Stimulated activated CD8-positive, alpha-beta memory T cell treated with anti-CD3 and anti-CD28 coated beads, Interleukin-4, amount 100 ng/mL, for 24 hours (primary cell): ENCODE measurements around the gene PTPRF.

Experiments used
- DNase-seq: peaks from one replicate; pipeline ENCODE4 v3.0.0-alpha.2; 2020; ENCODE audit warnings: low read depth

PTPRF gene

DNA sequence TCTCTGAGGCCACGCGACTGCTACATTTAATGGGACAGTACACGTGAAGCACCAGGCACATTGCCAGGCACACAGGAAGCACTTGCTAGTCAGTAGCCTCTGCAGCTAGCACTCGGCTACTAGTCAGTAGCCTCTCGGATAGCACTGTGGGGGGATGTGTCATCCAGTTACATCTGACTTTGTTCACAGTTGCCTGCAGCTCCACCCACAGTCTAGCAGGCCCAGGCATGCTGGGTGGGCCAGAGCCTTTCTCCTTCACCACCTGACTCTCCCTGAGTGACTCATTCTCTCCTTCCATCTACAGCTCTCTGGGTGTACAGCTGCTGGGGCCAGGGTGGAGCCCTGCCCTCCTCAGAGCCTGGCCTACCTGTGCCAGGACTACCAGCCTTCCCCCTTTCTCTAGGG, 51.5 kb downstream of the PTPRF start:
- peak; percentile 27 for DNase-seq

DNA sequence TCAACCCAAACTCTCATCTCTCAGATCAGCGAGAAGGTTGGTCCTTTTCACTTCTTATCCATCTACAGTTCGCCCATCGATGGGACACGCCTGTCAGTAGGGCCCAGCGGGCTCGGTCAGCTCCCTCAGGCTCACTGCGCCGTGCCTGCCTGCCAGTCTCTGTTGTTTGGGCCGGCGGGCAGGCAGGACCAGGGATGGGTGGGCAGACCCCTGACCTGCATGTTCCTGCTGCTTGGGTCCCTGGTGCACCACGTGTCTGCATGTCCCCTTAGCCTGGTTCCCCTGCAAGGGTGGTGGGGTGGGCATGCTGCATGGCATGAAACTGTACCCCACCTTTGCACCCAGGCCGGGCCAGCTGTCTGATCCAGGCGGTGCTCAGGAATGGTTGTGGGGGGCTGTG, 52.4 kb downstream of the PTPRF start:
- no peak for DNase-seq

DNA sequence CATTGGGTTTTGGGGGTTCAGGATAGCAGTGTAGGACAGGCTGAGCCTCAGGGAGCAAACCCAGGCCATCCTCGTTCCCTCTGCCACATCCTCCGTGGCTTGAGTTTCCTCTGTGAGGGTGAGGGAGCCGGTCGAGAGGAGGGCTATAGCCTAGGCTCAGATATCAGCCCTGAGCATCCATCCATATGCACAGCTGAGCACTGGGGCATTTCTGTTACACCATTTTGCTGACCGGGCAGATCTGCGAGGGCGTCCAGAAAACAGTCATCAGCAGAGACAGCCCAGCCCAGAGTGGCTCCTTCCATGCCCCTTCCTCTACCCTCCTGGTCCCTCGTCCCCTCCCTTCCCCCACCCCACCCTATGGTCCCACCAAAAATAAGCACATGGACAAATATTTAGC, 53.5 kb downstream of the PTPRF start:
- DNase-seq: no peak

GRCh38 chr1:43585557-43585956, 54.9 kb downstream of the PTPRF start:
- no peak for DNase-seq

DNA sequence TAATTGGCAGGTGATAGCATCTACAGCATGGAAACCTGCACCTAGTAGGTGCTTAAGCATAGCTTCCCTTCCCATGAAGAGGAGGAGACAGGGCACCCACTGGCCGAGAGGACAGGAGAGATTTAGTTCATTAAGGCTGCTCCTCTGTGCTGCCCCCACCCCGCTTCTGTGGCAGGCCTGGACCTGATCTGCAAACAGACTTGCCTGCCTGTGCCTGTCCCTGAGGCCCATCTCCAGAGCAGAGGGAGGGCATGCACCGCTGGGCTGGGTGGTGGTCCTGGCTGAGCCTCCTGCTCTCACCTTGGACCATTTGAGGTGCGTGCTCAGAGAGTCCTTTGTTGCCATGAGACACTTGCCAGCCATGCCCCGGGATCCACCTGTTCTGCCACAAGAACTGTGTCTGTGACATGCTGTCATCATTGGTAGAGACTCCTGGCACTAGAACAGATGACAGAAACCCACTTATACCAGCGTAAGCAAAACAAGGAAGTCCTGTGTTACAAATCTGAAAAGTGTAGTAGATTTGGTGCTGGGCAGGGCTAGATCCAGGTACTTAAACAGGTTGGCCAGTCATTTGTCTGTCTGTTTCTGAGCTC, 55.6 kb downstream of the PTPRF start:
- no peak for DNase-seq

DNA sequence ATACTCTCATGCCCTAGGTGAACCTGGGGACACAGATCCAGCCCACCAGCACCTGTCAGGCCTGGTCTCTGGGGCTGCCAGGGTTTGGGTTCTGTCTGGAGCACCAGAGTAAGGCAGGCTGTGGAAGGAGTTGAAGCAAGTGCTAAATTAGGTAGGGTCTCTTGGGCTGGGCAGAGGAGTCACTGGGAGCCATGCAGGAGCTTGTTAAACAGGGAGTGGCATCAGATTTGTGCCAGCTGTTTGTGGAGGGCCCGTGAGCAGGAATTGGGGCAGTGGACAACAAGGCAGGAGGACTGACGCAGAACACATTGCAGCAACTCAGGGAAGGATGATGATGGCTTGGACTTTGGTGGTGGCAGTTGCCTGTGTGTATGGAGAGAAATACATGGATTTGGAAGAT, 56.3 kb downstream of the PTPRF start:
- DNase-seq: no peak

GRCh38 chr1:43587594-43587993, 56.9 kb downstream of the PTPRF start:
- DNase-seq: no peak

- no peak for DNase-seq
Observed at GRCh38 chr1:43588592-43588991, 57.9 kb downstream of the PTPRF start.

DNA sequence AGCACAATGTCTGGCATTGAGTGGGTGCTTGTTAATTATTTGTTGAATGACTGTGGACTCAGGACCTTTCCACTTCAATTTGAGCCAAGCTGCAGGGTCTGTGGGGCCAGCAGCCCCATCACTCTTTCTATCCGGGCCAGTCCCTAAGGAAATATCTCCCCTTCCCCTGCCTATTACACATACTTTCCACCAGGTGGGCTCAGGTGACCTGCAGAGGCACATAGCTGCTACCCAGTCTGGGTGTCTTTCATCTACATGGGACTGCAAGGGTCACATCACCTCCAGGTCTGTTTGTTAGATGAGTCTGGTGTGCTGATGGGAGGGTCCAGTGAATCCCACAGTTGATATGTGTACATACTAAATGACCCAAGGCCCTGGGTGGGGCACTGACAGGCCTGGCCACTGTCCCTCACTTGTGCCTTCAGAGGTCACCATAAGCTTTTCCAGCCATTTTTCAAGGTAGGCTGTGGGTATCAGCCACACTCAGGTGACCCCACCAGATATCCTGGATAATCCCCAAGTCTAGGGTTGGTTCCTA, 59.8 kb downstream of the PTPRF start:
- no peak for DNase-seq

DNA sequence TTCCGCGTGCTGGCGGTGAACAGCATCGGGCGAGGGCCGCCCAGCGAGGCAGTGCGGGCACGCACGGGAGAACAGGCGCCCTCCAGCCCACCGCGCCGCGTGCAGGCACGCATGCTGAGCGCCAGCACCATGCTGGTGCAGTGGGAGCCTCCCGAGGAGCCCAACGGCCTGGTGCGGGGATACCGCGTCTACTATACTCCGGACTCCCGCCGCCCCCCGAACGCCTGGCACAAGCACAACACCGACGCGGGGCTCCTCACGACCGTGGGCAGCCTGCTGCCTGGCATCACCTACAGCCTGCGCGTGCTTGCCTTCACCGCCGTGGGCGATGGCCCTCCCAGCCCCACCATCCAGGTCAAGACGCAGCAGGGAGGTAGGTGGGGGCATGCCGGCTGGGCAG, 60.5 kb downstream of the PTPRF start:
- no peak for DNase-seq

DNA sequence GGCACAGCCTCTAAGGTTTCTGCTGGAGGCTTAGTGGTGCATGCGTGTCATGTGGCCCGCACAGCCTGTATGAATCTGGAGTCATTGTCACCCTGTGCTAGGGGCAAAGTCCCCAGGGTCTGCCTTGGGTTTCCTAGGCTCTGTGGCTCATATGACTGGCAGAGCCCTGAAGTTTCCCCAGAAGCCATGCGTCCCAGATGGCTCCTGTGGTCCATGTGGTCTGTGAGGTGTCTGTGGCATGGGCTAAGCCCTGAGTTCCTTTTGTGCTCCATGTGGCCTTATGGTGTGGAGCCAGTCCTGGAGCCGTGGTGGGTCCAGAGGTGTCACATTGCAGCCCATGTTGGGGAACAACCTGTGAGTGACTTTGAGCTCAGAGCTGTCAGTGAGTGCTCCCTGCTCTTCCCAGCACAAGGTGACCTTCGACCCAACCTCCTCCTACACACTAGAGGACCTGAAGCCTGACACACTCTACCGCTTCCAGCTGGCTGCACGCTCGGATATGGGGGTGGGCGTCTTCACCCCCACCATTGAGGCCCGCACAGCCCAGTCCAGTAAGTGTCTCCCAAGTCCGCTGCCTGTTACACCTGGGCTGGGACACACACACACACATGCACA, 61.5 kb downstream of the PTPRF start:
- no peak for DNase-seq

GRCh38 chr1:43592974-43593683, 62.4 kb downstream of the PTPRF start:
- no peak for DNase-seq

GRCh38 chr1:43596579-43596978, 65.9 kb downstream of the PTPRF start:
- no peak for DNase-seq

DNA sequence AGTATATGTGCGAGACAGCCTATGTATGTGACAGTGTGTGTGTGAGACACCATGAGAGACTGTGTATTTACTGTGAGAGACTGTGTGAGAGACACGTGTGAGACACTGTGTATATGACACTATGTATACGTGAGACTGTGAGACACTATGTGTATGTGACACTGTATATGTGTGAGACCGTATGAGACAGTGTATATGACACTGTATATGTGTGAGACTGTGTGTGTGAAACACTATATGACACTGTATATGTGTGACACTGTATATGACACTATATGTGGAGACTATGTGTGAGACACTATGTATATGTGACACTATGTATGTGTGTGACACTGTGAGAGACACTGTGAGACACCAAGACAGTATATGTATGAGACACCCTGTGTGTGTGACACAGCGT, 66.3 kb downstream of the PTPRF start:
- no peak for DNase-seq

DNA sequence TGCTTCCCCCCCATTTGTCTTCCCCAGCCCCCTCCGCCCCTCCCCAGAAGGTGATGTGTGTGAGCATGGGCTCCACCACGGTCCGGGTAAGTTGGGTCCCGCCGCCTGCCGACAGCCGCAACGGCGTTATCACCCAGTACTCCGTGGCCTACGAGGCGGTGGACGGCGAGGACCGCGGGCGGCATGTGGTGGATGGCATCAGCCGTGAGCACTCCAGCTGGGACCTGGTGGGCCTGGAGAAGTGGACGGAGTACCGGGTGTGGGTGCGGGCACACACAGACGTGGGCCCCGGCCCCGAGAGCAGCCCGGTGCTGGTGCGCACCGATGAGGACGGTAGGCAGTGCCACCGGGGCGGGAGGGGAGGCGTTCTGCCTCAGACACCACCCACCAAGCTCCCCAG, 67.0 kb downstream of the PTPRF start:
- DNase-seq: no peak

- DNase-seq: no peak
Observed at GRCh38 chr1:43598622-43599021, 67.9 kb downstream of the PTPRF start.

- no peak for DNase-seq
Observed at GRCh38 chr1:43600033-43601020, 69.6 kb downstream of the PTPRF start.

DNA sequence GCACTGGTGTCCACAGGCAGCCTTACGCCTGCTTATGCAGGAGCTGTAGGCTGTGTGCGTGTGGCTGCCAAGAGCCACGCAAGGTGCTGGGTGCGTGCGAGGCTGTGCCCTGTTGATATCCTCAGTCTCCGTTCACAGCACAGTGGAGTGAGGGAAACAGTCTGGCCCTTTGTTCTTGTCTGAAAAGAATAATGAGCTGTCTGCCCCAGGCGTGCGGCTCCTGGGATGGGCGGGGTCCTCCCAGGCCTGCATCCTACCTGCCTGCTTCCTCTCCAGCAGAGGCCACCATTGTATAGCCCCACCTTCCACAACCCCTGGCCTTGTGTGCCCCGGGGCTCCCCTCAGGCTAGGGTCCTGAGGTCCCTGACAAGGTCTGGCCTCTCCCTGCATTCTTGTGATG, 72.3 kb downstream of the PTPRF start:
- no peak for DNase-seq

GRCh38 chr1:43604192-43604591, 73.5 kb downstream of the PTPRF start:
- no peak for DNase-seq

GRCh38 chr1:43605157-43605556, 74.5 kb downstream of the PTPRF start:
- DNase-seq: no peak

- no peak for DNase-seq
Observed at GRCh38 chr1:43605766-43606165, 75.1 kb downstream of the PTPRF start.

DNA sequence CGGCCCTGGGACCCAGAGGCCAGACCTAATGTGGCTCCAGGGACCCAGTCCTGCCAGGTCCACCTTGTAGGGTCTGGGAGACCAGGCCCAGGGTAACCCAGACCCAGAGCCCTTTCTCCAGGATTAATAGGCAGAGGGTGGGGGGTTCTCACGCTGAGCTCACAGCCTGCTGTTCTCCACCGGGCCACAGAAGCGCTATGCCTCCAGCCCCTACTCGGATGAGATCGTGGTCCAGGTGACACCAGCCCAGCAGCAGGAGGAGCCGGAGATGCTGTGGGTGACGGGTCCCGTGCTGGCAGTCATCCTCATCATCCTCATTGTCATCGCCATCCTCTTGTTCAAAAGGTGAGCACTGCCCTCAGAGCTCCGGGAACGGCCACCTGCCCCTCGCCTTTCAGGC, 75.9 kb downstream of the PTPRF start:
- no peak for DNase-seq
